KBM-7 (cell line): ENCODE results near the gene FAM20B.
"Not testable (repeated sequence)": the region's sequence is repeated elsewhere in the genome, so short reads cannot be mapped to it uniquely, and the experiment has no call there.

Experiments used
- DNase-seq: peaks from one replicate; pipeline ENCODE4 v3.0.0-alpha.2; 2015
- in situ Hi-C: fragments of 300-500 bp; cut with MboI; formaldehyde crosslinking; loops from 2 replicates; pipeline ENCODE4 v1.14.3; 2020; ENCODE audit warnings: low sequenced_read_pairs, low pct_unique_long_range_greater_than_20kb, mixed read lengths

Gene FAM20B

GRCh38 chr1:179025125-179025974 lies at the start of gene FAM20B:
FAM20B (plus strand) TSS chr1:179025894; CDS start chr1:179043848, 17,954 bp downstream.
- DNase-seq: peak; percentile 89
- in situ Hi-C loops: no loop called here

- in situ Hi-C loops: no loop called here
- DNase-seq: no peak
Measured at GRCh38 chr1:178976541-178976940, 49.2 kb upstream of the FAM20B start.

- DNase-seq: no peak
Measured at GRCh38 chr1:178986204-178986603, 39.5 kb upstream of the FAM20B start.

GRCh38 chr1:178988198-178988597 lies 37.5 kb upstream of the FAM20B start:
- in situ Hi-C loops, DNase-seq: not testable (repeated sequence)

More at GRCh38 chr1:178986204-178986603, 39.5 kb upstream of the FAM20B start:
- in situ Hi-C loops: no loop called here

GRCh38 chr1:178993559-178993958 lies 32.1 kb upstream of the FAM20B start:
- in situ Hi-C loops: no loop called here
- DNase-seq: no peak

- DNase-seq: no peak
- in situ Hi-C loops: no loop called here
Measured at GRCh38 chr1:178997428-178997827, 28.3 kb upstream of the FAM20B start.

GRCh38 chr1:178998295-178998694 lies 27.4 kb upstream of the FAM20B start:
- in situ Hi-C loops: no loop called here
- no peak for DNase-seq

GRCh38 chr1:178999061-178999460 lies 26.6 kb upstream of the FAM20B start:
- in situ Hi-C loops: no loop called here
- DNase-seq: no peak

- DNase-seq: no peak
- in situ Hi-C loops: loop anchor here (25.0 kb wide), 1 partner anchor 464 kb away; no protein-coding TSS in a partner anchor
Measured at GRCh38 chr1:179001451-179001850, 24.2 kb upstream of the FAM20B start.

GRCh38 chr1:179002064-179002463 lies 23.6 kb upstream of the FAM20B start:
- in situ Hi-C loops: loop anchor here (25.0 kb wide), 1 partner anchor 465 kb away; no protein-coding TSS in a partner anchor
- not testable (repeated sequence) for DNase-seq

- peak; percentile 84 for DNase-seq
- in situ Hi-C loops: loop anchor here (25.0 kb wide), 1 partner anchor 465 kb away; no protein-coding TSS in a partner anchor
Measured at GRCh38 chr1:179002552-179003345, 22.9 kb upstream of the FAM20B start.

- no peak for DNase-seq
- in situ Hi-C loops: loop anchor here (25.0 kb wide), 1 partner anchor 466 kb away; no protein-coding TSS in a partner anchor
Measured at GRCh38 chr1:179003512-179004066, 22.1 kb upstream of the FAM20B start.

GRCh38 chr1:179007233-179007632 lies 18.5 kb upstream of the FAM20B start:
- no peak for DNase-seq
- in situ Hi-C loops: loop anchor here (25.0 kb wide), 1 partner anchor 470 kb away; no protein-coding TSS in a partner anchor

- in situ Hi-C loops: loop anchor here (25.0 kb wide), 1 partner anchor 473 kb away; no protein-coding TSS in a partner anchor
- no peak for DNase-seq
Measured at GRCh38 chr1:179010671-179011070, 15.0 kb upstream of the FAM20B start.

- in situ Hi-C loops: loop anchor here (25.0 kb wide), 1 partner anchor 475 kb away; no protein-coding TSS in a partner anchor
- no peak for DNase-seq
Measured at GRCh38 chr1:179012038-179012437, 13.7 kb upstream of the FAM20B start.

GRCh38 chr1:179014123-179014522 lies 11.6 kb upstream of the FAM20B start:
- no peak for DNase-seq

GRCh38 chr1:179015396-179015795 lies 10.3 kb upstream of the FAM20B start:
- no peak for DNase-seq
- in situ Hi-C loops: loop anchor here (25.0 kb wide), 1 partner anchor 478 kb away; no protein-coding TSS in a partner anchor

More at GRCh38 chr1:179014123-179014522, 11.6 kb upstream of the FAM20B start:
- in situ Hi-C loops: loop anchor here (25.0 kb wide), 1 partner anchor 477 kb away; no protein-coding TSS in a partner anchor

GRCh38 chr1:179016706-179017382 lies 8.8 kb upstream of the FAM20B start:
- in situ Hi-C loops: loop anchor here (25.0 kb wide), 1 partner anchor 480 kb away; no protein-coding TSS in a partner anchor
- DNase-seq: peak; percentile 88
